Nephron progenitor cell (in vitro differentiated cells): ENCODE results near the gene CD164.

Source experiments
- DNase-seq: peaks from one replicate; pipeline ENCODE4 v3.0.0; 2021
- H3K27ac Mint-ChIP-seq: 2 replicates; pipeline ENCODE4 v1.8.0; 2021; ENCODE audit warnings: mild to moderate bottlenecking, moderate library complexity, mixed read lengths
- H3K27me3 Mint-ChIP-seq: 2 replicates; pipeline ENCODE4 v1.8.0; 2021; ENCODE audit warnings: mild to moderate bottlenecking, low read depth, mixed read lengths; ENCODE audit not compliant: poor library complexity
- H3K36me3 Mint-ChIP-seq: 2 replicates; pipeline ENCODE4 v1.8.0; 2021; ENCODE audit warnings: low read depth, mixed read lengths
- H3K4me1 Mint-ChIP-seq: 2 replicates; pipeline ENCODE4 v1.8.0; 2021; ENCODE audit warnings: mixed read lengths
- H3K4me3 Mint-ChIP-seq: 2 replicates; pipeline ENCODE4 v1.8.0; 2021; ENCODE audit warnings: mild to moderate bottlenecking, moderate library complexity, mixed read lengths
- H3K9me3 Mint-ChIP-seq: 2 replicates; pipeline ENCODE4 v1.8.0; 2021; ENCODE audit warnings: mild to moderate bottlenecking, moderate library complexity, mixed read lengths
- CTCF ChIP-seq: fragments of 200-600 bp; sonication (generic); IDR thresholded peaks from 2 replicates; pipeline ENCODE4 v1.5.0; 2021; ENCODE audit warnings: antibody characterized with exemption

Gene CD164

DNA sequence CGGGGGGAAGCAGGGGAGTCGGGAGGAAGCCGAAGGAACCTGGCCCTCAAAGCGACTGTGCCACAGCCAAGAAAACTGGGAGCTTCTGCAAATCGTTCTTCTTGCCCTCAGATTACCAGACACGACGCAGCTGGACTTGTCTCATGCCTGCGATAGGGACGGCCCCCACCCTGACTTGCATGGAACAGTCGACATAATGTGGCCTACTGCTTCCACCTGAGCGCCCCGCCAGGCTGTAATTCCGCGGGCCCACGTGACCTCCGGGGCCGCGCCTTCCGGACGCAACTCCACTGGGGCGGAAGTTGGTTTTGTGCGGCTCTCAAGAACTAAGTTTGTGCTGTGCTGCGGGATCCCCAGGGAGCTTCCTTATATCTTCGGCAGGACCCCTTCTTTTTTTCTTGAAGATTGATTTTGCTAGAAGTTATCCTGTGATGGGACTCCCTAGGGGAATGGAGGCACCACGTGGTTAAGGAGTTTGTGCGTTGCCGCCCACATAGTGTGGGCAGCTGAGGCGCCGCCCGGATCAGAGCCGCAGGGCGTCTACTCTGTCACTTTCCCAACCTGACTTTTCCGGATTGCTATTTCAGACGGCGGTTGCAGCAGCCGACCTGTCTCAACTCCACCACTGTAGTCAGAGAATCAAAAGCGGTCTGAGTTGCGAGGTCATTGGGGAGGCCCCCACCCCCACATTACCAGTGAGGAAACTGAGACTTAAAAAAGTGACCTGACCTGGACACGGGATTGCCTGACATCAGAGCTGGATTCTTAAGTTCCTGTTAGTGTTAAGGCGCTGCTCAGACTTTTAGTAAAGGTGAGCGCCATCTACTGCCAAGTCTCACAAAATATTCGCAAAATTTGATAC is 540 bp upstream of the CD164 start:
- Mint-ChIP-seq H3K27ac (peak overlapping the region; percentile 100), H3K4me3 (peak overlapping the region; percentile 94), H3K4me1 (peaks cover 46% of the 10 kb centered on the region), H3K36me3 (peaks cover 15% of the 10 kb centered on the region), H3K27me3 (peaks cover 10% of the 10 kb centered on the region), H3K9me3 (no peaks in the 10 kb centered on the region)
- peak; percentile 43 for TF ChIP-seq CTCF
- peak; percentile 85 for DNase-seq

GRCh38 chr6:109381061-109381746 is 1.1 kb downstream of the CD164 start:
- no peak for TF ChIP-seq CTCF
- no peak for DNase-seq
- H3K4me1 Mint-ChIP-seq, result peaks cover 48% of the 10 kb centered on the region
- H3K27me3 Mint-ChIP-seq, result peaks cover 5% of the 10 kb centered on the region
- H3K27ac Mint-ChIP-seq, result peak overlapping the region; percentile 94
- peak overlapping the region; percentile 94 for H3K4me3 Mint-ChIP-seq
- H3K9me3 Mint-ChIP-seq, result no peaks in the 10 kb centered on the region
- H3K36me3 Mint-ChIP-seq, result peaks cover 27% of the 10 kb centered on the region

DNA sequence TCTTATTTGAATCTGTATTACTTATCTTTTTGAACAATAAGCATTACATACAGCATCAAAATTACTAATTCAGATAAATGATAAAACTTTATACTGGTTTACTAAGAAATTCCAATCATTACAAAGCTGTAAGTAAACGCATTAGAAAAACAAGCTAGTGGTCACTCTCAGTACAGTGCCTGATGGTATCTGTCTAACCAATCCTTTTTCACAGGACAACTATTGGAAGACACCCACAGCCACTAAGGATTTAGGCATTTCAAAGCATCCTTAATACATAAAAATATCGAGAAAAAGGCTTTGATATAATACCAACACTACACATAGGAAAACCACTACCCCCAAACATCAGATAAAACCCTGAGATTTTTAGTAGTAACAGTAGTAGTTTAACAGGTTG is 2.6 kb downstream of the CD164 start:
- peaks cover 45% of the 10 kb centered on the region for H3K4me1 Mint-ChIP-seq
- TF ChIP-seq CTCF, result no peak
- peak overlapping the region; percentile 94 for H3K4me3 Mint-ChIP-seq
- no peak for DNase-seq
- H3K27me3 Mint-ChIP-seq, result no peaks in the 10 kb centered on the region
- no peaks in the 10 kb centered on the region for H3K9me3 Mint-ChIP-seq
- H3K36me3 Mint-ChIP-seq, result peaks cover 38% of the 10 kb centered on the region
- no peak overlapping the region for H3K27ac Mint-ChIP-seq

- TF ChIP-seq CTCF, result no peak
- H3K4me1 Mint-ChIP-seq, result peaks cover 31% of the 10 kb centered on the region
- H3K27ac Mint-ChIP-seq, result no peak overlapping the region
- no peak overlapping the region for H3K4me3 Mint-ChIP-seq
- DNase-seq, result no peak
- H3K36me3 Mint-ChIP-seq, result peaks cover 55% of the 10 kb centered on the region
- H3K9me3 Mint-ChIP-seq, result no peaks in the 10 kb centered on the region
- no peaks in the 10 kb centered on the region for H3K27me3 Mint-ChIP-seq
Observed at GRCh38 chr6:109377717-109378116, 4.5 kb downstream of the CD164 start.

GRCh38 chr6:109374326-109374892 is 7.9 kb downstream of the CD164 start:
- peaks cover 77% of the 10 kb centered on the region for H3K36me3 Mint-ChIP-seq
- H3K27ac Mint-ChIP-seq, result peak overlapping the region; percentile 36
- H3K27me3 Mint-ChIP-seq, result no peaks in the 10 kb centered on the region
- no peak for DNase-seq
- no peaks in the 10 kb centered on the region for H3K9me3 Mint-ChIP-seq
- H3K4me3 Mint-ChIP-seq, result no peak overlapping the region
- peaks cover 16% of the 10 kb centered on the region for H3K4me1 Mint-ChIP-seq
- no peak for TF ChIP-seq CTCF
